HepG2 (cell line): ENCODE data around the gene PSMB3. TPM values are rescaled to one million over a fixed set of nuclear protein-coding genes. Genes with fewer than 3 reads are reported as not detected.

Source experiments
- BCL6 ChIP-seq: IDR thresholded peaks from 2 replicates; pipeline ENCODE4 v1.6.1; 2016; ENCODE audit warnings: missing genetic modification reagents, missing compliant biosample characterization
- KDM2A ChIP-seq: sonication (generic); formaldehyde crosslinking; IDR thresholded peaks from 2 replicates; pipeline ENCODE4 v1.4.0; 2020; ENCODE audit warnings: low read depth, missing genetic modification reagents, borderline replicate concordance
- KLF11 ChIP-seq: IDR thresholded peaks from 2 replicates; pipeline ENCODE4 v1.6.1; 2016; ENCODE audit warnings: missing compliant biosample characterization
- NFIC ChIP-seq: IDR thresholded peaks from 2 replicates; pipeline ENCODE4 v1.6.1; 2012; ENCODE audit warnings: mild to moderate bottlenecking, low read length, inconsistent platforms
- PHF5A ChIP-seq: IDR thresholded peaks from one replicate; pipeline ENCODE4 v1.6.1; 2018; ENCODE audit warnings: low read depth, missing genetic modification reagents; ENCODE audit not compliant: unreplicated experiment
- POGZ ChIP-seq: sonication (generic); formaldehyde crosslinking; IDR thresholded peaks from 2 replicates; pipeline ENCODE4 v1.4.0; 2020; ENCODE audit warnings: mild to moderate bottlenecking, missing genetic modification reagents
- SALL1 ChIP-seq: sonication (generic); formaldehyde crosslinking; IDR thresholded peaks from 2 replicates; pipeline ENCODE4 v1.8.0; 2022; ENCODE audit warnings: mild to moderate bottlenecking, missing genetic modification reagents
- TCF7 ChIP-seq: sonication (generic); IDR thresholded peaks from 2 replicates; pipeline ENCODE4 v1.6.1; 2016; ENCODE audit warnings: antibody characterized with exemption, low read depth
- TFAP4 ChIP-seq: sonication (generic); IDR thresholded peaks from 2 replicates; pipeline ENCODE4 v1.6.1; 2016; ENCODE audit warnings: low read depth, borderline replicate concordance
- ZBED4 ChIP-seq: sonication (generic); formaldehyde crosslinking; IDR thresholded peaks from 2 replicates; pipeline ENCODE4 v1.4.0; 2020; ENCODE audit warnings: missing genetic modification reagents, borderline replicate concordance
- ZBTB25 ChIP-seq: IDR thresholded peaks from 2 replicates; pipeline ENCODE4 v1.6.1; 2018; ENCODE audit warnings: missing genetic modification reagents
- ZNF281 ChIP-seq: sonication (generic); formaldehyde crosslinking; IDR thresholded peaks from 2 replicates; pipeline ENCODE4 v1.4.0; 2020; ENCODE audit warnings: missing genetic modification reagents, borderline replicate concordance
- ZNF484 ChIP-seq: sonication (generic); formaldehyde crosslinking; IDR thresholded peaks from 2 replicates; pipeline ENCODE4 v1.5.1; 2020; ENCODE audit warnings: mild to moderate bottlenecking, low read depth, missing genetic modification reagents, borderline replicate concordance
- ZNF510 ChIP-seq: sonication (generic); formaldehyde crosslinking; IDR thresholded peaks from 2 replicates; pipeline ENCODE4 v1.4.0; 2020; ENCODE audit warnings: low read depth, mild to moderate bottlenecking, missing genetic modification reagents
- ZNF552 ChIP-seq: sonication (generic); formaldehyde crosslinking; IDR thresholded peaks from 2 replicates; pipeline ENCODE4 v1.9.0; 2022; ENCODE audit warnings: missing genetic modification reagents, mild to moderate bottlenecking, borderline replicate concordance
- ZNF629 ChIP-seq: sonication (generic); formaldehyde crosslinking; conservative IDR thresholded peaks from 2 replicates; pipeline ENCODE4 v1.5.0; 2020; ENCODE audit warnings: missing genetic modification reagents
- ZNF672 ChIP-seq: sonication (generic); formaldehyde crosslinking; IDR thresholded peaks from 2 replicates; pipeline ENCODE4 v1.8.1; 2022; ENCODE audit warnings: missing genetic modification reagents
- ZNF761 ChIP-seq: sonication (generic); formaldehyde crosslinking; conservative IDR thresholded peaks from 2 replicates; pipeline ENCODE4 v1.4.0; 2020; ENCODE audit warnings: mild to moderate bottlenecking, missing genetic modification reagents
- ZZZ3 ChIP-seq: sonication (generic); formaldehyde crosslinking; IDR thresholded peaks from 2 replicates; pipeline ENCODE4 v1.4.0; 2020; ENCODE audit warnings: missing genetic modification reagents, mild to moderate bottlenecking, borderline replicate concordance
- polyA plus RNA-seq, 8 experiments: library from polyadenylated mRNA; depleted of rRNA in 3 of 8; stranded (reverse) in 7 of 8; unstranded in 1 of 8; fragments of >200 nt; fragmentation: Illumina TruSeq in 4 of 8; extraction: Trizol in 4 of 8; gene quantifications; 2 replicates each; pipeline versions ENCODE4 v1.2.1 to v1.2.3, GENCODE V29; 2011 to 2016; ENCODE audit warnings: low read depth in 4 of 8, missing spikeins in 1 of 8, mixed read lengths in 1 of 8; ENCODE audit not compliant: insufficient read depth in 1 of 8
- total RNA-seq, 5 experiments: library from RNA; depleted of rRNA; stranded (reverse); fragments of >200 nt; fragmentation: Illumina TruSeq; extraction: Trizol; gene quantifications; 2 replicates each; pipeline ENCODE4 v1.2.3, GENCODE V29; 2016; ENCODE audit warnings: low read depth in 1 of 5

PSMB3 gene
- total and polyA plus RNA-seq, 2 of the 13 experiments (the other 11 are each of a cell fraction or from before 2014, with no cell fraction given) = 366 to 517 TPM

- no peak for TF ChIP-seq ZZZ3 (CRISPR knock-in tag)
- TF ChIP-seq BCL6 (CRISPR knock-in tag) = peak; percentile 97
- TF ChIP-seq NFIC = peak; percentile 97
- TF ChIP-seq PHF5A (CRISPR knock-in tag) = peak; percentile 97
- TF ChIP-seq TCF7 = peak; percentile 100
- TF ChIP-seq POGZ (CRISPR knock-in tag) = peak; percentile 38
- peak; percentile 65; the same call in 1 of the 2 replicates for TF ChIP-seq ZNF552 (CRISPR knock-in tag)
- TF ChIP-seq SALL1 = peak; percentile 94
- peak; percentile 80; the same call in 1 of the 2 replicates for TF ChIP-seq ZNF672
- peak; percentile 63; the same call in 1 of the 2 replicates for TF ChIP-seq ZNF761 (CRISPR knock-in tag)
- peak; percentile 96 for TF ChIP-seq ZNF281 (CRISPR knock-in tag)
- TF ChIP-seq ZBTB25 (CRISPR knock-in tag) = peak; percentile 99
- TF ChIP-seq ZNF484 (CRISPR knock-in tag) = peak; percentile 47; the same call in 1 of the 2 replicates
- TF ChIP-seq ZNF510 (CRISPR knock-in tag) = peak; percentile 82; the same call in 1 of the 2 replicates
- TF ChIP-seq KDM2A (CRISPR knock-in tag) = peak; percentile 97
- TF ChIP-seq ZBED4 (CRISPR knock-in tag) = peak; percentile 98
- TF ChIP-seq ZNF629 = no peak
- peak; percentile 91 for TF ChIP-seq TFAP4
- TF ChIP-seq KLF11 = 0 out of 2 replicates have a peak, but pooled peaks have one; percentile 89
Measured at GRCh38 chr17:38703742-38704605, 48.6 kb upstream of the PSMB3 start (continued).
